Kidney (tissue), 14 donors: ENCODE data around the gene COL28A1. TPM values are rescaled to one million over a fixed set of nuclear protein-coding genes. Genes with fewer than 3 reads are reported as not detected.
"Not testable (repeated sequence)": the region's sequence is repeated elsewhere in the genome, so short reads cannot be mapped to it uniquely, and the experiment has no call there.

Experiments used
- DNase-seq, 5 donors: peaks; one replicate each; pipeline ENCODE4 v3.0.0-alpha.2; 2013 to 2020
- FAIRE-seq: peaks from 2 replicates; lab custom pipeline; 2012; peaks lifted over from hg19 to GRCh38; lab: Jason Lieb, UNC
- H3K27ac ChIP-seq, 2 donors: one replicate each; pipeline ENCODE4 v1.7.0; 2013; ENCODE audit warnings: low read depth in 2 of 2, low read length in 2 of 2, inconsistent platforms in 1 of 2
- H3K27me3 ChIP-seq: one replicate; pipeline ENCODE4 v1.7.1; 2013; ENCODE audit warnings: low read length, inconsistent platforms; ENCODE audit not compliant: control insufficient read depth, insufficient read depth
- H3K36me3 ChIP-seq, 3 donors: one replicate each; pipeline versions ENCODE4 v1.7.0 to v1.7.1; 2013; ENCODE audit warnings: low read length in 3 of 3, control low read depth in 1 of 3, inconsistent platforms in 1 of 3; ENCODE audit not compliant: insufficient read depth in 3 of 3, control insufficient read depth in 2 of 3
- H3K4me1 ChIP-seq, 3 donors: one replicate each; pipeline versions ENCODE4 v1.7.0 to v1.7.1; 2013; ENCODE audit warnings: low read length in 3 of 3, inconsistent platforms in 1 of 3, low read depth in 1 of 3; ENCODE audit not compliant: control insufficient read depth in 2 of 3, insufficient read depth in 2 of 3
- H3K4me3 ChIP-seq, 3 donors: one replicate each; pipeline versions ENCODE4 v1.7.0 to v1.8.1; 2013; ENCODE audit warnings: low read length in 3 of 3, control low read depth in 1 of 3, inconsistent platforms in 1 of 3
- H3K9ac ChIP-seq, 3 donors: one replicate each; pipeline versions ENCODE4 v1.7.0 to v1.7.1; 2013; ENCODE audit warnings: low read length in 3 of 3, control low read depth in 1 of 3, inconsistent platforms in 1 of 3
- H3K9me3 ChIP-seq, 3 donors: one replicate each; pipeline versions ENCODE4 v1.7.0 to v1.7.1; 2013; ENCODE audit warnings: low read length in 3 of 3, control low read depth in 1 of 3, inconsistent platforms in 1 of 3; ENCODE audit not compliant: control insufficient read depth in 2 of 3, insufficient read depth in 1 of 3
- CTCF ChIP-seq: IDR thresholded peaks from 3 replicates; pipeline ENCODE4 v1.5.1; 2012; ENCODE audit warnings: mild to moderate bottlenecking, moderate library complexity, borderline replicate concordance; ENCODE audit not compliant: insufficient read depth; ENCODE audit errors: extremely low read depth
- intact Hi-C: fragments of 100-400 bp; cut with DNase I; formaldehyde crosslinking; loops from one replicate; pipeline ENCODE4 v1.11.1; 2022
- polyA plus RNA-seq: library from polyadenylated mRNA; stranded (reverse); fragments of 350-450 nt; fragmentation: Illumina TruSeq; extraction: RNeasy Lipid Tissue Mini Kit (QIAGEN cat#74804); gene quantifications from one replicate; pipeline ENCODE4 v1.2.3, GENCODE V29; 2014; ENCODE audit warnings: low read depth, low replicate concordance; ENCODE audit not compliant: insufficient read depth
- total RNA-seq: library from RNA; stranded (reverse); fragmentation: NEBNext Ultra II Directional; extraction: Animal tissue kit (Norgen Biotek cat#: 25700); gene quantifications from one replicate; pipeline ENCODE4 v1.2.1, GENCODE V29; 2021
- donor health status: control.
- donor health status: control.
- donor health status: control.
- donor health status: control.
- donor health status: control.
- donor health status: DM: yes; HTN: yes; CAD: no.
- donor health status: Normal renal cell carcinoma (clear cell type).

COL28A1 gene
- total and polyA plus RNA-seq, 2 donors from 2014 or later: 2.7 to 5.8 TPM

GRCh38 chr7:7475601-7476000 is 60.1 kb downstream of the COL28A1 start:
- Histone ChIP-seq H3K36me3 (no peaks in the 10 kb centered on the region), H3K9ac (no peak overlapping the region), H3K27ac (no peak overlapping the region), H3K4me1 (no peaks in the 10 kb centered on the region), H3K27me3 (no peaks in the 10 kb centered on the region), H3K9me3 (peaks cover 0 to 10% (median 0%) of the 10 kb centered on the region in 3 donors), H3K4me3 (no peak overlapping the region)
- intact Hi-C loops: no loop called here
- TF ChIP-seq CTCF: no peak
- no peak for FAIRE-seq
- DNase-seq: no peak

GRCh38 chr7:7474436-7474835 is 61.2 kb downstream of the COL28A1 start:
- FAIRE-seq (no peak), DNase-seq (no peak)
- no peak overlapping the region for H3K9ac ChIP-seq
- intact Hi-C loops: no loop called here
- no peak overlapping the region for H3K27ac ChIP-seq
- no peaks in the 10 kb centered on the region for H3K27me3 ChIP-seq
- H3K36me3 ChIP-seq: no peaks in the 10 kb centered on the region
- H3K9me3 ChIP-seq: peaks cover 0 to 10% (median 0%) of the 10 kb centered on the region in 3 donors
- H3K4me3 ChIP-seq: no peak overlapping the region
- no peak for TF ChIP-seq CTCF
- no peaks in the 10 kb centered on the region for H3K4me1 ChIP-seq

- H3K9ac ChIP-seq, DNase-seq, H3K36me3 ChIP-seq, intact Hi-C loops, H3K9me3 ChIP-seq, H3K27ac ChIP-seq, H3K4me1 ChIP-seq, FAIRE-seq, H3K4me3 ChIP-seq, H3K27me3 ChIP-seq: not testable (repeated sequence)
Measured at GRCh38 chr7:7464991-7465765, 70.5 kb downstream of the COL28A1 start.

- H3K36me3 ChIP-seq: no peaks in the 10 kb centered on the region
- H3K9me3 ChIP-seq: peaks cover 0 to 5% (median 0%) of the 10 kb centered on the region in 3 donors
- TF ChIP-seq CTCF: no peak
- no peak overlapping the region for H3K9ac ChIP-seq
- H3K27ac ChIP-seq: no peak overlapping the region
- H3K27me3 ChIP-seq: no peaks in the 10 kb centered on the region
- FAIRE-seq (no peak), DNase-seq (no peak)
- intact Hi-C loops: no loop called here
- H3K4me3 ChIP-seq: no peak overlapping the region
- H3K4me1 ChIP-seq: no peaks in the 10 kb centered on the region
Measured at GRCh38 chr7:7454000-7454399, 81.7 kb downstream of the COL28A1 start.
